HCT116 (cell line): ENCODE results near the gene NDUFS5.

Experiments used
- ATF3 ChIP-seq: IDR thresholded peaks from 2 replicates; pipeline ENCODE4 v1.6.1; 2012
- CTCF ChIP-seq, 3 experiments: fragments of 200-600 bp in 1 of 3; sonication (generic) in 1 of 3; IDR thresholded peaks in 2 of 3; conservative IDR thresholded peaks in 1 of 3; 2 replicates each; pipeline ENCODE4 v1.5.1; 2012 to 2017; ENCODE audit warnings: low read depth in 2 of 3, low read length in 2 of 3, antibody characterized with exemption in 1 of 3, borderline replicate concordance in 1 of 3, control low read depth in 1 of 3, mild to moderate bottlenecking in 1 of 3, mixed read lengths in 1 of 3, mixed run types in 1 of 3, moderate library complexity in 1 of 3; ENCODE audit not compliant: insufficient read depth in 1 of 3
- ELF1 ChIP-seq: IDR thresholded peaks from 2 replicates; pipeline ENCODE4 v1.6.1; 2012; ENCODE audit warnings: low read depth, borderline replicate concordance
- EZH2 ChIP-seq: fragments of 200-600 bp; sonication (generic); IDR thresholded peaks from 2 replicates; pipeline ENCODE4 v1.6.1; 2017; ENCODE audit warnings: antibody characterized with exemption, mixed run types
- FOSL1 ChIP-seq: IDR thresholded peaks from 2 replicates; pipeline ENCODE4 v1.6.1; 2012; ENCODE audit warnings: low read depth
- MAX ChIP-seq: IDR thresholded peaks from 2 replicates; pipeline ENCODE4 v1.6.1; 2012
- POLR2A ChIP-seq: IDR thresholded peaks from 2 replicates; pipeline ENCODE4 v1.7.0; 2011; ENCODE audit warnings: borderline replicate concordance; ENCODE audit not compliant: insufficient read depth, insufficient read length; ENCODE audit errors: extremely low read depth
- POLR2AphosphoS5 ChIP-seq: IDR thresholded peaks from 2 replicates; pipeline ENCODE4 v1.6.1; 2011; ENCODE audit warnings: mild to moderate bottlenecking, low read depth, low read length, moderate library complexity
- REST ChIP-seq: IDR thresholded peaks from 2 replicates; pipeline ENCODE4 v1.6.1; 2012; ENCODE audit warnings: low read depth
- SRF ChIP-seq: IDR thresholded peaks from 2 replicates; pipeline ENCODE4 v1.6.1; 2012; ENCODE audit warnings: low read depth

GRCh38 chr1:38994196-38994595 is 32.0 kb upstream of the NDUFS5 start:
- TF ChIP-seq MAX = no peak
- TF ChIP-seq CTCF (IDR thresholded peaks at IDR 0.05 in 2 of 3, conservative IDR thresholded peaks at IDR 0.05 in 1 of 3; ENCODE audit: borderline replicate concordance in 1 of 3, insufficient read depth in 1 of 3, low read depth in 2 of 3, low read length in 2 of 3) = no peak
- TF ChIP-seq POLR2AphosphoS5 = no peak
- TF ChIP-seq REST = no peak
- TF ChIP-seq EZH2 = no peak
- no peak for TF ChIP-seq FOSL1
- no peak for TF ChIP-seq SRF
- no peak for TF ChIP-seq POLR2A
- TF ChIP-seq ATF3 = no peak
- no peak for TF ChIP-seq ELF1
